Smooth muscle cell (in vitro differentiated cells): ENCODE data around the gene RTKN. TPM values are rescaled to one million over a fixed set of nuclear protein-coding genes. Genes with fewer than 3 reads are reported as not detected.
"Not testable (repeated sequence)": the region's sequence is repeated elsewhere in the genome, so short reads cannot be mapped to it uniquely, and the experiment has no call there.

Source experiments
- DNase-seq: peaks from one replicate; lab custom pipeline; 2025; ENCODE audit not compliant: unreplicated experiment; lab: John Stamatoyannopoulos, UW
- H2AFZ ChIP-seq: fragments of 200-600 bp; sonication (generic); 2 replicates; pipeline ENCODE4 v1.6.0; 2016; ENCODE audit warnings: antibody characterized with exemption, low read depth, mild to moderate bottlenecking
- H3F3A ChIP-seq: fragments of 200-600 bp; sonication (generic); 2 replicates; pipeline ENCODE4 v1.6.0; 2017; ENCODE audit warnings: antibody characterized with exemption, low read depth
- H3K27ac ChIP-seq: fragments of 200-600 bp; sonication (generic); 2 replicates; pipeline ENCODE4 v1.5.1; 2016; ENCODE audit warnings: low read depth, mild to moderate bottlenecking
- H3K27me3 ChIP-seq: fragments of 200-600 bp; sonication (generic); 2 replicates; pipeline ENCODE4 v1.6.1; 2016; ENCODE audit warnings: low read depth, mild to moderate bottlenecking
- H3K36me3 ChIP-seq: fragments of 200-600 bp; sonication (generic); 2 replicates; pipeline ENCODE4 v1.5.1; 2016; ENCODE audit warnings: low read depth
- H3K4me1 ChIP-seq: fragments of 200-600 bp; sonication (generic); 2 replicates; pipeline ENCODE4 v1.5.1; 2016; ENCODE audit warnings: low read depth
- H3K4me2 ChIP-seq: fragments of 200-600 bp; sonication (generic); 2 replicates; pipeline ENCODE4 v1.6.0; 2016; ENCODE audit warnings: mild to moderate bottlenecking
- H3K4me3 ChIP-seq: fragments of 200-600 bp; sonication (generic); 2 replicates; pipeline ENCODE4 v1.5.1; 2016; ENCODE audit warnings: mild to moderate bottlenecking
- H3K79me2 ChIP-seq: fragments of 200-600 bp; sonication (generic); 2 replicates; pipeline ENCODE4 v1.6.0; 2016; ENCODE audit warnings: low read depth, mild to moderate bottlenecking
- H3K9ac ChIP-seq: fragments of 200-600 bp; sonication (generic); 2 replicates; pipeline ENCODE4 v1.6.0; 2016; ENCODE audit warnings: low read depth
- H3K9me3 ChIP-seq: fragments of 200-600 bp; sonication (generic); replicated peaks from 2 replicates; pipeline ENCODE4 v1.5.1; 2016; ENCODE audit warnings: low read depth
- H4K20me1 ChIP-seq: fragments of 200-600 bp; sonication (generic); 2 replicates; pipeline ENCODE4 v1.6.0; 2016; ENCODE audit warnings: low read depth
- CTCF ChIP-seq: fragments of 200-600 bp; sonication (generic); IDR thresholded peaks from 2 replicates; pipeline ENCODE4 v1.5.1; 2017; ENCODE audit warnings: borderline replicate concordance, mild to moderate bottlenecking, antibody characterized with exemption; ENCODE audit not compliant: insufficient read depth, poor library complexity, severe bottlenecking
- whole genome bisulfite sequencing: methylation state at CpG from one replicate; pipeline ENCODE4 v1.1.7; 2016; ENCODE audit warnings: low lambda C conversion rate; 5-methylcytosine and 5-hydroxymethylcytosine counted together
- polyA plus RNA-seq: library from polyadenylated mRNA; unstranded; fragments of >200 nt; fragmentation: Nextera tagmentation; extraction: Ambion mirVana; gene quantifications from 2 replicates; pipeline ENCODE4 v1.2.1, GENCODE V29; 2016
- total RNA-seq: library from RNA; depleted of rRNA; stranded (reverse); fragments of >200 nt; gene quantifications from 2 replicates; pipeline ENCODE4 v1.2.3, GENCODE V29; 2014

Gene RTKN
- total and polyA plus RNA-seq, 2 experiments from 2014 or later, result 31.4 to 60.5 TPM

- Histone ChIP-seq H3F3A (peaks cover 8% of the 10 kb centered on the region), H3K9me3 (no peaks in the 10 kb centered on the region), H3K4me3 (peak within 1 kb of the TSS; percentile 65), H2AFZ (peak within 1 kb of the TSS; percentile 88), H4K20me1 (no peaks in the 10 kb centered on the region), H3K9ac (peak within 1 kb of the TSS; percentile 70), H3K27ac (peak within 1 kb of the TSS; percentile 91), H3K79me2 (peaks cover 2% of the 10 kb centered on the region), H3K4me1 (peaks cover 12% of the 10 kb centered on the region), H3K4me2 (peak within 1 kb of the TSS; percentile 89), H3K36me3 (no peaks in the 10 kb centered on the region), H3K27me3 (no peaks in the 10 kb centered on the region)
- WGBS, result 2% methylated on average over 65 of the region's 66 CpGs
- DNase-seq, result peak; percentile 63
- no peak for TF ChIP-seq CTCF
These were observed 30.6 kb upstream of the RTKN start, which contains the start of gene MRPL53 for GRCh38 chr2:74472086-74472944. Gene MRPL53, minus strand, starts transcription at chr2:74472680. Its CDS starts 20 bp downstream, at chr2:74472660.

DNA sequence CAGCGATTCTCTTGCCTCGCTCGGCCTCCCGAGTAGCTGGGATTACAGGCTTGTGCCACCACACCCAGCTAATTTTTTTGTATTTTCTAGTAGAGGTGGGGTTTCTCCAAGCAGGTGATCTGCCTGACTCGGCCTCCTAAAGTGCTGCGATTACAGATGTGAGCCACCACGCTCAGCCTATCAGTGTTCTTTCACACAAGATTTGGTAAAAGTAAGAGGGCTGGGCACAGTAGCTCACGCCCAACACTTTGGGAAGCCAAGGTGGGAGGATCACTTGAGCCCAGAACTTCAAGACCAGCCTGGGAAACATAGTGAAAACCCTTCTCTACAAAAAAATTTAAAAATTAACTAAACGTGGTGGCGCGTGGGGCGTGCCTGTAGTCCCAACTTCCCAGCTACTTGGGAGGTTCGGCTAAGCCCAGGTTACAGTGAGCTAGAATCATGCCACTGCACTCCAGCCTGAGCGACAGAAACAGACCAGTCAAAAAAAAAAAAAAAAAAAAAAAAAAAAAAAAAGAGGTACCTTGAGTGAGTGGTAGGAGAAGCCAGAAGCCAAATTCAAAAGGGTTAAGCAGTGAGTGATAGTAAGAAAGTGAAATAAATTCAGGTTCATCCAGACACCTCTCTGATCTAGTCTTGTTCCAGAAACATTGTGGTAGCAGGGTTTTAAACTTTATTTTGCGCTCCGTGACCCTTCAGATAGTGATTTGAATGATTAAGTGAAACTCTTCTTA is 29.8 kb upstream of the RTKN start:
- Histone ChIP-seq H3K9ac (peak overlapping the region; percentile 70), H2AFZ (peak overlapping the region; percentile 88), H3K9me3 (no peaks in the 10 kb centered on the region), H3K4me1 (peaks cover 12% of the 10 kb centered on the region), H3K27ac (peak overlapping the region; percentile 91), H3F3A (peaks cover 11% of the 10 kb centered on the region), H4K20me1 (no peaks in the 10 kb centered on the region), H3K4me3 (peak overlapping the region; percentile 65), H3K27me3 (no peaks in the 10 kb centered on the region), H3K36me3 (no peaks in the 10 kb centered on the region), H3K79me2 (peaks cover 3% of the 10 kb centered on the region), H3K4me2 (peak overlapping the region; percentile 89)
- DNase-seq, result no peak
- WGBS, result 70% methylated on average over 16 of the region's 16 CpGs
- TF ChIP-seq CTCF, result no peak

DNA sequence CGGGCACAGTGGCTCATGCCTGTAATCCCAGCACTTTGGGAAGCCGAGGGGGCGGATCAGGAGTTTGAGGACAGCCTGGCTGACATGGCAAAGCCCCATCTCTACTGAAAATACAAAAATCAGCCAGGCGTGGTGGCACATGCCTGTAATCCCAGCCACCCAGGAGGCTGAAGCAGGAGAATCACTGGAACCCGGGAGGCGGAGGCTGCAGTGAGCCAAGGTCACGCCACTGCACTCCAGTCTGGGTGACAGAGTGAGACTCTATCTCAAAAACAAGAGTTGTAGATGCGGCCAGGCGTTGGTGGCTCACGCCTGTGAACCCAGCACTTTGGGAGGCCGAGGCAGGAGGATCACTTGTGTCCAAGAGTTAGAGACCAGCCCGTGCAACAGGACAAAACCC is 29.0 kb upstream of the RTKN start:
- H3K27ac ChIP-seq, H3K36me3 ChIP-seq, H3K79me2 ChIP-seq, H3K9me3 ChIP-seq, H3K4me3 ChIP-seq, DNase-seq, H2AFZ ChIP-seq, H3K27me3 ChIP-seq, H4K20me1 ChIP-seq, H3K4me2 ChIP-seq, H3K9ac ChIP-seq: not testable (repeated sequence)
- H3F3A ChIP-seq, result peaks cover 11% of the 10 kb centered on the region
- 98% methylated on average over 12 of the region's 12 CpGs for WGBS
- peaks cover 16% of the 10 kb centered on the region for H3K4me1 ChIP-seq

DNA sequence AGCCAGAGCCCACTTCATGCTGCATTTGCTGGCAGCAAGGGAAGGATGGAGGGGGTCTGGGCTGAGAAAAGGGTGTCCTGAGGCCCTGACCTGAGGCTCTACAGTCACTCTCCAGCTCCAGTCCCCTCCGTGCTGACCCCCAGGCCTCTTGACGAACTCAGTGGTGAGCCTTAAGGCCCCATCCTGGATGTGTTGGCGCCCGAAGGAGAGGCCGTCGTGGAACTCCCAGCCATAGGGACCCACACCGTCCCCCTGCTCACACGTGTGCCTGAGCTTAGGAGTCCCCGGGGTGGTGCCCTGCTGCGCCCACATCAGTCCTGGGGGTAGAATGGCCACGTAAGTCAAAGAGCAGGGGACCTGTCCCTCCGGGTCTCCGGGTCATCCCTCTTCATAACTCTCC is 22.7 kb upstream of the RTKN start:
- H3K4me1 ChIP-seq, result peaks cover 14% of the 10 kb centered on the region
- peak overlapping the region; percentile 85 for H3K9ac ChIP-seq
- H3K36me3 ChIP-seq, result no peaks in the 10 kb centered on the region
- peaks cover 38% of the 10 kb centered on the region for H3K79me2 ChIP-seq
- H3K27ac ChIP-seq, result peak overlapping the region; percentile 75
- peak overlapping the region; percentile 97 for H3K4me2 ChIP-seq
- TF ChIP-seq CTCF, result no peak
- no peaks in the 10 kb centered on the region for H3K27me3 ChIP-seq
- H3K9me3 ChIP-seq, result no peaks in the 10 kb centered on the region
- H2AFZ ChIP-seq, result peak overlapping the region; percentile 96
- no peak for DNase-seq
- H3K4me3 ChIP-seq, result peak overlapping the region; percentile 81
- H3F3A ChIP-seq, result peaks cover 15% of the 10 kb centered on the region
- no peaks in the 10 kb centered on the region for H4K20me1 ChIP-seq
- WGBS, result 14% methylated on average over 13 of the region's 13 CpGs
